Liver (tissue), 9 donors: ENCODE data around the gene LUC7L. TPM values are rescaled to one million over a fixed set of nuclear protein-coding genes. Genes with fewer than 3 reads are reported as not detected.
"Not testable (repeated sequence)": the region's sequence is repeated elsewhere in the genome, so short reads cannot be mapped to it uniquely, and the experiment has no call there.

ENCODE experiments used
- DNase-seq: peaks from one replicate; pipeline ENCODE4 v3.0.0-alpha.2; 2017; ENCODE audit warnings: low spot score
- H3K27ac ChIP-seq, 2 donors: one replicate each; pipeline ENCODE4 v1.7.0; 2013; ENCODE audit warnings: inconsistent platforms in 2 of 2, low read length in 2 of 2, control low read depth in 1 of 2, low read depth in 1 of 2, mild to moderate bottlenecking in 1 of 2
- H3K27me3 ChIP-seq, 4 donors: one replicate each; pipeline versions ENCODE4 v1.6.1 to v1.7.0; 2013; ENCODE audit warnings: low read length in 3 of 4, inconsistent platforms in 1 of 4, mild to moderate bottlenecking in 1 of 4, moderate library complexity in 1 of 4; ENCODE audit not compliant: control insufficient read depth in 4 of 4, insufficient read depth in 4 of 4
- H3K36me3 ChIP-seq, 4 donors: one replicate each; pipeline versions ENCODE4 v1.6.1 to v1.7.0; 2013; ENCODE audit warnings: low read length in 3 of 4, mild to moderate bottlenecking in 3 of 4, low read depth in 1 of 4, moderate library complexity in 1 of 4; ENCODE audit not compliant: control insufficient read depth in 4 of 4, insufficient read depth in 3 of 4
- H3K4me1 ChIP-seq, 4 donors: one replicate each; pipeline versions ENCODE4 v1.6.1 to v1.7.0; 2013; ENCODE audit warnings: low read length in 3 of 4, mild to moderate bottlenecking in 3 of 4, moderate library complexity in 1 of 4; ENCODE audit not compliant: control insufficient read depth in 4 of 4, insufficient read depth in 4 of 4
- H3K4me3 ChIP-seq, 3 donors: one replicate each; pipeline versions ENCODE4 v1.6.1 to v1.7.0; 2013; ENCODE audit warnings: low read length in 3 of 3, control low read depth in 1 of 3, low read depth in 1 of 3, mild to moderate bottlenecking in 1 of 3
- H3K9ac ChIP-seq, 2 donors: one replicate each; pipeline ENCODE4 v1.7.0; 2013; ENCODE audit warnings: low read length in 2 of 2, mild to moderate bottlenecking in 2 of 2, moderate library complexity in 2 of 2, control low read depth in 1 of 2, low read depth in 1 of 2
- H3K9me3 ChIP-seq, 4 donors: one replicate each; pipeline versions ENCODE4 v1.6.1 to v1.7.0; 2013; ENCODE audit warnings: low read length in 3 of 4; ENCODE audit not compliant: control insufficient read depth in 4 of 4
- ATF3 ChIP-seq: IDR thresholded peaks from 2 replicates; pipeline ENCODE4 v1.6.1; 2016; ENCODE audit warnings: antibody characterized with exemption
- EGR1 ChIP-seq, 2 donors: IDR thresholded peaks; 2 replicates each; pipeline ENCODE4 v1.6.1; 2016 to 2018; ENCODE audit warnings: antibody characterized with exemption in 2 of 2, low read depth in 2 of 2
- FOXA1 ChIP-seq: IDR thresholded peaks from 2 replicates; pipeline ENCODE4 v1.6.1; 2016; ENCODE audit warnings: antibody characterized with exemption
- FOXA2 ChIP-seq: IDR thresholded peaks from 2 replicates; pipeline ENCODE4 v1.6.1; 2016; ENCODE audit warnings: antibody characterized with exemption
- GABPA ChIP-seq, 2 donors: IDR thresholded peaks in 1 of 2; conservative IDR thresholded peaks in 1 of 2; 2 replicates each; pipeline ENCODE4 v1.6.1; 2016; ENCODE audit warnings: antibody characterized with exemption in 2 of 2, mild to moderate bottlenecking in 1 of 2, moderate library complexity in 1 of 2
- HNF4A ChIP-seq, 2 donors: conservative IDR thresholded peaks; 2 replicates each; pipeline ENCODE4 v1.6.1; 2016; ENCODE audit warnings: antibody characterized with exemption in 2 of 2, mild to moderate bottlenecking in 2 of 2
- JUND ChIP-seq, 2 donors: IDR thresholded peaks; 2 replicates each; pipeline ENCODE4 v1.6.1; 2016; ENCODE audit warnings: antibody characterized with exemption in 2 of 2
- MAX ChIP-seq: IDR thresholded peaks from 2 replicates; pipeline ENCODE4 v1.6.1; 2016; ENCODE audit warnings: antibody characterized with exemption
- NR2F2 ChIP-seq: IDR thresholded peaks from 2 replicates; pipeline ENCODE4 v1.6.1; 2016; ENCODE audit warnings: antibody characterized with exemption
- RAD21 ChIP-seq, 2 donors: IDR thresholded peaks; 2 replicates each; pipeline ENCODE4 v1.6.1; 2016; ENCODE audit warnings: antibody characterized with exemption in 2 of 2, mild to moderate bottlenecking in 2 of 2
- REST ChIP-seq: IDR thresholded peaks from 2 replicates; pipeline ENCODE4 v1.6.1; 2016; ENCODE audit warnings: antibody characterized with exemption, mild to moderate bottlenecking
- RXRA ChIP-seq, 2 donors: IDR thresholded peaks; 2 replicates each; pipeline ENCODE4 v1.6.1; 2017 to 2018; ENCODE audit warnings: antibody characterized with exemption in 2 of 2, mild to moderate bottlenecking in 1 of 2
- SP1 ChIP-seq: IDR thresholded peaks from 2 replicates; pipeline ENCODE4 v1.6.1; 2018; ENCODE audit warnings: antibody characterized with exemption, mild to moderate bottlenecking
- TAF1 ChIP-seq: conservative IDR thresholded peaks from 2 replicates; pipeline ENCODE4 v1.6.1; 2016; ENCODE audit warnings: antibody characterized with exemption, mild to moderate bottlenecking
- YY1 ChIP-seq: IDR thresholded peaks from 2 replicates; pipeline ENCODE4 v1.6.1; 2016; ENCODE audit warnings: antibody characterized with exemption, mild to moderate bottlenecking
- WGBS: extraction: QIAGEN DNeasy Blood & Tissue Kit; methylation state at CpG from one replicate; pipeline ENCODE4 v1.1.7; 2013; 5-methylcytosine and 5-hydroxymethylcytosine counted together
- polyA plus RNA-seq, 2 donors: library from polyadenylated mRNA; stranded (reverse) in 1 of 2; unstranded in 1 of 2; fragments of 200-250 nt in 1 of 2; fragments of >200 nt in 1 of 2; fragmentation: Nextera tagmentation in 1 of 2; extraction: Ambion mirVana in 1 of 2; gene quantifications; one replicate each; pipeline versions ENCODE4 v1.2.1 to v1.2.3, GENCODE V29; 2013 to 2015
- total RNA-seq, 2 donors: library from RNA; depleted of rRNA; stranded (reverse); fragments of >200 nt; gene quantifications; one replicate each; pipeline ENCODE4 v1.2.3, GENCODE V29; 2014
- TF ChIP-seq, protein P1 (sequence below): fragments of 150-350 bp; IDR thresholded peaks from 2 replicates; pipeline ENCODE4 v1.5.1; 2017; ENCODE audit warnings: improper control_type of control experiment, low read depth, low read length; ENCODE audit not compliant: missing input control
- TF ChIP-seq, protein P2 (sequence below): IDR thresholded peaks from 2 replicates; pipeline ENCODE4 v1.6.1; 2016; ENCODE audit warnings: antibody characterized with exemption
- donor health status: healthy.
- donor health status: healthy.
- donor health status: healthy.
- donor health status: healthy.
- donor health status: healthy.

Gene LUC7L
- total and polyA plus RNA-seq, 4 donors: 11.5 to 34.3 (median 19.6) TPM

DNA sequence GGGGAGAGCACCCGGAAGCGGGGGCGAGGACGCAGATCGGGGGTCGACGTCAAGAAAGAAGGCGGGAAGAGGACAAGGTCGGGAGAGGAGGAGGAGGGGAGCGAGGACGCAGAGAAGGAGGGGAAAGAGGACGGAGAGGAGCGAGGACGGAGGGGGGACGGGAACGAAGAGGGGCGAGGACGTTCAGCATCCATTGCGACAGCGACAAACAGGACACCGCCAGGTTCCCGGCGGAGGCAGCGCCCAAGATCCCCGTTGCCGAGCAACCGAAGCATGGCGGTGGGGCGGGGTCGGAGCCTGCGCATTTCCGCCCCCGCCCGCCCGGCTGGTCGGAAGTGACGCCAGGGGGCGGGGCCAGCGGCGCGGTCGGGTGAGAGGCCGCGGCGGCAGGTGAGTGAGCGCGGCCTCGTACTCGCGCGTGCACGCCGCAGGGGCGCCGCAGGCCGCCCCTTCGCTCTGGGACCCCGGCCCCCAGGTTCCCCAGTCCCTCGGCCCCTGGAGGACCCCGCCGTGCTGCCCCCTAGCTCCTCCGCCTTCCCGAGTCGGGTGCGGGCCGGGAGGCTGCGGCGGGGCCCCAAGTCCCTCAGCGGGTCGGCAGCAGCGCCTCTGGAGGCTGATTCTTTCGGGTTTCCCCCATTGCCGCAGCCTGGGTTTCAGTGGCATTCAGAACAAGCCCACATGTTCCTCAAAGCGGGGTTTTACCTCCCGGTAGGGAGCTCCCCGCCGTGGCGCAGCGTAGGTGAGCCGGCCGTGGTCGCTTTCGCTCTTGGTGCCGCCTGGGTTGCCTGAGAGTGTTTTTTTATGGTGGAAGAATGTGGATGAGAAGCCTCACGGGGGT is 5.4 kb upstream of the LUC7L start, which contains the start of gene FAM234A:
FAM234A (plus strand) TSS at position 354 of the 838 bp plus-strand sequence. CDS start 19,593 bp downstream, outside the sequence.
- under 1% methylated on average over 85 of the region's 85 CpGs for WGBS
- Histone ChIP-seq H3K9ac (peak within 1 kb of the TSS; percentile 83 to 92), H3K27me3 (no peaks in the 10 kb centered on the region), H3K27ac (peak within 1 kb of the TSS; percentile 83 to 95), H3K4me3 (peak within 1 kb of the TSS; percentile 71 to 86 (median 84)), H3K36me3 (peaks cover 0 to 3% (median 0%) of the 10 kb centered on the region in 4 donors), H3K4me1 (peaks cover under 1 to 12% (median 7%) of the 10 kb centered on the region in 4 donors), H3K9me3 (no peaks in the 10 kb centered on the region)
- DNase-seq: peak; percentile 95
- peak; percentile 65 to 86 for TF ChIP-seq EGR1 (IDR thresholded peaks at IDR 0.05; ENCODE audit: low read depth in 2 of 2)
- TF ChIP-seq, protein P1, sequence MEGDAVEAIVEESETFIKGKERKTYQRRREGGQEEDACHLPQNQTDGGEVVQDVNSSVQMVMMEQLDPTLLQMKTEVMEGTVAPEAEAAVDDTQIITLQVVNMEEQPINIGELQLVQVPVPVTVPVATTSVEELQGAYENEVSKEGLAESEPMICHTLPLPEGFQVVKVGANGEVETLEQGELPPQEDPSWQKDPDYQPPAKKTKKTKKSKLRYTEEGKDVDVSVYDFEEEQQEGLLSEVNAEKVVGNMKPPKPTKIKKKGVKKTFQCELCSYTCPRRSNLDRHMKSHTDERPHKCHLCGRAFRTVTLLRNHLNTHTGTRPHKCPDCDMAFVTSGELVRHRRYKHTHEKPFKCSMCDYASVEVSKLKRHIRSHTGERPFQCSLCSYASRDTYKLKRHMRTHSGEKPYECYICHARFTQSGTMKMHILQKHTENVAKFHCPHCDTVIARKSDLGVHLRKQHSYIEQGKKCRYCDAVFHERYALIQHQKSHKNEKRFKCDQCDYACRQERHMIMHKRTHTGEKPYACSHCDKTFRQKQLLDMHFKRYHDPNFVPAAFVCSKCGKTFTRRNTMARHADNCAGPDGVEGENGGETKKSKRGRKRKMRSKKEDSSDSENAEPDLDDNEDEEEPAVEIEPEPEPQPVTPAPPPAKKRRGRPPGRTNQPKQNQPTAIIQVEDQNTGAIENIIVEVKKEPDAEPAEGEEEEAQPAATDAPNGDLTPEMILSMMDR: no peak
- peak; percentile 66 to 90 for TF ChIP-seq GABPA (IDR thresholded peaks at IDR 0.05 in 1 of 2, conservative IDR thresholded peaks at IDR 0.05 in 1 of 2)
- no peak for TF ChIP-seq FOXA2
- TF ChIP-seq YY1: peak; percentile 91
- peak; percentile 27 for TF ChIP-seq TAF1

DNA sequence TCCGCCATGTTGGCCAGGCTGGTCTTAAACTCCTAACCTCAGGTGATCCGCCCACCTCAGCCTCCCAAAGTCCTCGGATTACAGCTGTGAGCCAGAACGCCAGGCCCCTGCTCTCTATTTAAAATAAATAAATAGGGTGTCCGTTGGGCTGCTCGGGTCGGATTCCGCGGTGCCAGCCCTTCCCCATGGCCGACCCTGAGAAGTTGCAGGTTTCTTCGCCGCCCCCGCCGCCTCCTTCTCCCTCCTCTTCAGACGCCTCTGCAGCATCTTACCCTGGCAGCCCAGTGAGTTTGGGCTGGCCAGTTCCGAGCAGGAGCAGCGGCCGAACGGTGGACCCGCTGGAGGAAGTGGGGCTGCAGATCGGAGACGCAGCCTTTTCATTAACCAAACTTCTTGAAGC is 1.7 kb upstream of the LUC7L start:
- DNase-seq: no peak
- TF ChIP-seq HNF4A (conservative IDR thresholded peaks at IDR 0.05) (no peak), FOXA2 (no peak), RAD21 (IDR thresholded peaks at IDR 0.05) (no peak), EGR1 (IDR thresholded peaks at IDR 0.05; ENCODE audit: low read depth in 2 of 2) (no peak), JUND (IDR thresholded peaks at IDR 0.05) (no peak), NR2F2 (no peak), REST (no peak), FOXA1 (no peak), YY1 (no peak), ATF3 (no peak), TAF1 (no peak), RXRA (IDR thresholded peaks at IDR 0.05) (no peak), SP1 (no peak), MAX (no peak)
- TF ChIP-seq, protein P2, sequence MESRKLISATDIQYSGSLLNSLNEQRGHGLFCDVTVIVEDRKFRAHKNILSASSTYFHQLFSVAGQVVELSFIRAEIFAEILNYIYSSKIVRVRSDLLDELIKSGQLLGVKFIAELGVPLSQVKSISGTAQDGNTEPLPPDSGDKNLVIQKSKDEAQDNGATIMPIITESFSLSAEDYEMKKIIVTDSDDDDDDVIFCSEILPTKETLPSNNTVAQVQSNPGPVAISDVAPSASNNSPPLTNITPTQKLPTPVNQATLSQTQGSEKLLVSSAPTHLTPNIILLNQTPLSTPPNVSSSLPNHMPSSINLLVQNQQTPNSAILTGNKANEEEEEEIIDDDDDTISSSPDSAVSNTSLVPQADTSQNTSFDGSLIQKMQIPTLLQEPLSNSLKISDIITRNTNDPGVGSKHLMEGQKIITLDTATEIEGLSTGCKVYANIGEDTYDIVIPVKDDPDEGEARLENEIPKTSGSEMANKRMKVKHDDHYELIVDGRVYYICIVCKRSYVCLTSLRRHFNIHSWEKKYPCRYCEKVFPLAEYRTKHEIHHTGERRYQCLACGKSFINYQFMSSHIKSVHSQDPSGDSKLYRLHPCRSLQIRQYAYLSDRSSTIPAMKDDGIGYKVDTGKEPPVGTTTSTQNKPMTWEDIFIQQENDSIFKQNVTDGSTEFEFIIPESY: no peak
- TF ChIP-seq, protein P1: no peak

GRCh38 chr16:230351-230750 is 1.1 kb upstream of the LUC7L start:
- DNase-seq: not testable (repeated sequence)
- 90% methylated on average over 18 of the region's 18 CpGs for WGBS

More for the DNA sequence above, 1.7 kb upstream of the LUC7L start:
- Histone ChIP-seq H3K27me3 (no peaks in the 10 kb centered on the region), H3K27ac (no peak overlapping the region), H3K36me3 (peaks cover 0 to 13% (median 10%) of the 10 kb centered on the region in 4 donors), H3K4me3 (no peak overlapping the region), H3K9ac (no peak overlapping the region), H3K4me1 (peaks cover 1 to 29% (median 19%) of the 10 kb centered on the region in 4 donors), H3K9me3 (no peaks in the 10 kb centered on the region)
- WGBS: 75% methylated on average over 22 of the region's 22 CpGs

More at GRCh38 chr16:230351-230750, 1.1 kb upstream of the LUC7L start:
- not testable (repeated sequence) for H3K4me3 ChIP-seq, H3K9me3 ChIP-seq, H3K27me3 ChIP-seq, H3K9ac ChIP-seq, H3K27ac ChIP-seq
- Histone ChIP-seq H3K36me3 (peaks cover 0 to 16% (median 14%) of the 10 kb centered on the region in 4 donors), H3K4me1 (peaks cover 1 to 24% (median 15%) of the 10 kb centered on the region in 4 donors)
